GM12873 (cell line): ENCODE measurements around the gene TSGA10IP.

ENCODE experiments used
- CTCF ChIP-seq: IDR thresholded peaks from 2 replicates; pipeline ENCODE4 v1.5.1; 2012; ENCODE audit warnings: low read depth, mild to moderate bottlenecking, moderate library complexity, low read length, control low read depth; ENCODE audit not compliant: insufficient read depth; ENCODE audit errors: missing control alignments

Gene TSGA10IP

GRCh38 chr11:65972116-65972515, 26.8 kb downstream of the TSGA10IP start:
- TF ChIP-seq CTCF: no peak

GRCh38 chr11:65973439-65974110, 28.3 kb downstream of the TSGA10IP start:
- no peak for TF ChIP-seq CTCF

GRCh38 chr11:65975771-65976170, 30.5 kb downstream of the TSGA10IP start:
- TF ChIP-seq CTCF: no peak

- TF ChIP-seq CTCF: no peak
Measured at GRCh38 chr11:65976216-65977176, 31.2 kb downstream of the TSGA10IP start.

- TF ChIP-seq CTCF: no peak
Measured at GRCh38 chr11:65977621-65978390, 32.5 kb downstream of the TSGA10IP start.

- TF ChIP-seq CTCF: no peak
Measured at GRCh38 chr11:65978391-65979238, 33.3 kb downstream of the TSGA10IP start.
